Stimulated activated CD8-positive, alpha-beta memory T cell treated with anti-CD3 and anti-CD28 coated beads, Interleukin-15, amount 100 ng/mL, for 24 hours (primary cell): Measurements from ENCODE around the gene PDGFC.
"Not testable (repeated sequence)": the region's sequence is repeated elsewhere in the genome, so short reads cannot be mapped to it uniquely, and the experiment has no call there.

Source experiments
- DNase-seq: peaks from one replicate; pipeline ENCODE4 v3.0.0-alpha.2; 2020; ENCODE audit warnings: low read depth

PDGFC gene

DNA sequence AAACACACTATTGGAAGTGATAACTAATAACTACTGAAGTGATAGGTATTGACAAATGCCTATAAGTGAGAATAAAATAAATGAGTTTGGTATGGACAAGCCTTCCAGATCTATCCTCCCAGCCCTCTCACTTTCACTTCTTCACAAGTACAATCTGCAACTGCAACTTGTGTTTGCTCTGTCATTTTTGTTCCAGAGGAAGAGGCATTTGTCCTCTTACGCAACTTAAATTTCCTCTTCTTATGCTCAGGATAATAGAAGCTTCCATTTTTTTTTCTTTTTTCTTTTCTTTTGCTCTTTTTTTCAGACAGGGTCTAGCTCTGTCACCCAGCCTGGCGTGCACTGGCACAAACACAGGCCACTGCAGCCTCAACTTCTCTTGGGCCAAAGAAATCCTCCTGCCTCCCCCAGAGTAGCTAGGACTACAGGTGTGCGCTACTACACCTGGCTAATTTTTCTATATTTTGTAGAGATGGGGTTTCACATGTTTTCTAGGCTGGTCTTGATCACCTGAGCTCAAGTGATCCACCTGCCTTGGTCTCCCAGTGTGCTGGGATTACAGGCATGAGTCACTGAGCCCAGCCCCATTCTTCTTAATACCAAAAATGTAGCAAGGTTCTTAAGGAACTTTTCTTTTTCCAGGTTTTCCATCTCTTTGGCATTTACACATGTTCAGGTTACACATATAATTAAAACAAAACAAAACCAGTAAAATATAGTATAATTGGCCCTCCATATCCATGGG lies 73.1 kb downstream of the PDGFC start:
- no peak for DNase-seq

- no peak for DNase-seq
Observed at GRCh38 chr4:156896527-156896926, 75.1 kb downstream of the PDGFC start.

DNA sequence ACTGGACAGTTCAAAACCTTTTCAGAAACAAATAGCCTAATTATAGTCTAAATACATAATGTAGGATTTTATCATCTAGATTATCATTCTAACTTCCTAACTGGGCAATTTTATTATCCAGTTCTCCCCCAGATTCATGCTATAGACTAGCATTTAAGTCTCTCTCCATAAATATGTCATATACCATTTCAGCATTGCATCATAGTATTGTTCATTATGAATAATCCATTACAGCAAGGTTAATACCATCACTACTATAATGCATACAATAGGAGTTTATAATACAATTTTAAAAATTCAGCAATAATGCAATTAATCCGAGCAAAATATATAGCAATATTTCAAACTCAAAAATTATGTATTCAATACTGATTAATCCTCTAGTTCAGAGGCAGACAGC lies 77.4 kb downstream of the PDGFC start:
- DNase-seq, result no peak

GRCh38 chr4:156892805-156893204 lies 78.8 kb downstream of the PDGFC start:
- no peak for DNase-seq

DNA sequence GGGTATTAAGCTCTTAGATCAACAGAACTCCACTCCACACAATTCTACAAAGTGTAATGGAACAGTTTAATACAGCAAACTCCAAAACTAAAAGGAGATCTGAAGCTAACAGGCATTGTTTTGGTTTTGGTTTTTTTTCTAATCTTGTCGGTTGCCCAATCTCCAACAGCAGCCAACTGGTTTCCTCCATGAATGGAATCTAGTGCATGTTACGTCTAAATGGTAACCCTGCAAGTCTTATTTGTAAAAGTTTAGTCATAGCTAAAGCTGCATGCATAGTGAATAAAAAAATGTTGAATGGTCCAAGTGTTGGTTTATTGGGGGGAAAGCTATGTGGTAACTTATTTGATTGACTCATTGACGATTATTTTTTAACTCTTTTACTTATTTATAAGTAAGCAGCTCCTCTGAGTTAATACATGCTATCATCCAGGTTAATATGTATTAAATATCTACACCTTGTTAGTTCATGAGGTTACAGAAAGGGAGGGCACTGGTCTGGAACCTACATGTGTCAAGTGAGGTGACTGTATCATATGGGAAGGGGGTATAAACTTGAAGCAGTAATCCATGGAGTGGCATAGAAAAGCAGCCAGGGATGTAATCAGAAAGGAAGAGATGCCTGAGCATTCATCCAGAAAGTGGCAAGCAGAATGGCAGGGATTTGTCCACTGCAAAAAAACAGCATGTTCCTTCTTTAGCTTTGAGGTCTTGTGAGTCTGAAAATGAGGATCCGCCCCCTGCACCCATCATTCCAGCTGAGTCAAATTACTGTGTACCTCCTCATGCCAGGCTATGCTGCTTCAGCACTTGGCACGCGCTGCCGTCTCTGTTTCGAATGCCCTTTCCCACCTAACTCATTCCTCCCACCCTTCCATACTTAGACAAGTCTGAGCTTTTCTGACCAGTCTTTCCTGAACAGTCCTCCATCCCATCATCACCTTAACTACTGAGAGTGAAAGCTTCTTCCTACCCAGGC lies 81.7 kb downstream of the PDGFC start:
- no peak for DNase-seq

DNA sequence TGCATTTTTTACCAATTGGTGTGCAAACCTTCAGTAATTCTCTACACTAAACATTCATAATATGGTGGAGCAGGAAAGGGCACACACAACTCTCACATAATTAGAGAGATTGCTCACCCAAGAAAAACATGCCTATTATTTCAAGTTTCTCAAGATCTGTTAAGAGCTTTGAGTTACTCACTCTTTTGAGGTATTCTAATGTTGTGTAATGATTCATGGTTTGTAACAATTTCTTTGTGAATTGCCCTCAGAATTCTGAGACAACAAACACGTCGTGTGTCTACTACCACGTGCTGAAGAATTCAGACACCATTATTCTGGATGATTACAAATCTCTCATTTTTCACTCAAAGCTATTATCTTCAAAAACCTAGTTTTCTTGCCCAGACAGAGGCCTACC lies 82.8 kb downstream of the PDGFC start:
- no peak for DNase-seq

- no peak for DNase-seq
Observed at GRCh38 chr4:156886481-156886880, 85.1 kb downstream of the PDGFC start.

GRCh38 chr4:156885374-156885773 lies 86.2 kb downstream of the PDGFC start:
- DNase-seq, result no peak

- no peak for DNase-seq
Observed at GRCh38 chr4:156884183-156884582, 87.4 kb downstream of the PDGFC start.

- no peak for DNase-seq
Observed at GRCh38 chr4:156875704-156876103, 95.9 kb downstream of the PDGFC start.

DNA sequence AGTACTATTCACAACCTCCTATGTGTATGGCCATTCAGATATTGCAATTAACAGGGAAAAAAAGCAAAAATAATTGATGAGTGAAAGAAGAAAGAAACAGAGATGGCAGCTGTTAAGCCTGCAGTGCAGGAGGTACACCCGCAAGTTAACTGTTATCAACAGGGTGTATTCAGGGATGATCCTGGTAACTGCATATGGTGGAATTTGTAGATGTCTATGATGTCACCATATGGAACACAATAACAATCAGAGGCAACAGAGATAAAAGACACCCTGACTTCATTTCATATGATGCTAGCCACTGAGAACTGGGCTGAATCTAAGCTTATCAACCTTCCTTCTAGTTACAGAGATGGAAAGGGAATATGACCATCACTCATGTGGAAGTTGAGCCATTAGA lies 96.5 kb downstream of the PDGFC start:
- no peak for DNase-seq

GRCh38 chr4:156873799-156874198 lies 97.8 kb downstream of the PDGFC start:
- DNase-seq, result no peak

- no peak for DNase-seq
Observed at GRCh38 chr4:156870861-156871260, 100.7 kb downstream of the PDGFC start.

GRCh38 chr4:156870131-156870530 lies 101.5 kb downstream of the PDGFC start:
- DNase-seq, result no peak

GRCh38 chr4:156866088-156866487 lies 105.5 kb downstream of the PDGFC start:
- not testable (repeated sequence) for DNase-seq

GRCh38 chr4:156865451-156865850 lies 106.1 kb downstream of the PDGFC start:
- no peak for DNase-seq

DNA sequence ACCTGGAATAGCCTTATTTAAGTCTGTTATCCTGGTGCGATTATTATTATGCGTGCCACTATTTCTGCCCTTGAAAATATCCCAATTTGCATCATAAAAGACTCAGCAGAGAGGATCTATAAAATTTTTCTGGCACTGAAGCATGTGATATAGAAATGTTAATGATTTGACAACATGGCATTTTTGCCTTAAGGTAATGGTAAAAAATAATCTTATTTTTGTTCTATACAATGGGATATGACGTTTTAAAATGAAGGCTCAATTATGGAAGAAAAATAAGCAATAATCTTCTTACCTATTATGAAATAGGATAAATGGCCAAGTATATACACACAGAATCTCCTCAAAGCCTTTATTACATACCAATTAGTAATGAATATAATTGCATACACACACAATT lies 113.5 kb downstream of the PDGFC start:
- no peak for DNase-seq

GRCh38 chr4:156838761-156839160 lies 132.8 kb downstream of the PDGFC start:
- DNase-seq, result no peak

- DNase-seq, result no peak
Observed at GRCh38 chr4:156837625-156838345, 133.8 kb downstream of the PDGFC start.

- DNase-seq, result no peak
Observed at GRCh38 chr4:156832886-156833285, 138.7 kb downstream of the PDGFC start.

- DNase-seq, result no peak
Observed at GRCh38 chr4:156830351-156830750, 141.2 kb downstream of the PDGFC start.

DNA sequence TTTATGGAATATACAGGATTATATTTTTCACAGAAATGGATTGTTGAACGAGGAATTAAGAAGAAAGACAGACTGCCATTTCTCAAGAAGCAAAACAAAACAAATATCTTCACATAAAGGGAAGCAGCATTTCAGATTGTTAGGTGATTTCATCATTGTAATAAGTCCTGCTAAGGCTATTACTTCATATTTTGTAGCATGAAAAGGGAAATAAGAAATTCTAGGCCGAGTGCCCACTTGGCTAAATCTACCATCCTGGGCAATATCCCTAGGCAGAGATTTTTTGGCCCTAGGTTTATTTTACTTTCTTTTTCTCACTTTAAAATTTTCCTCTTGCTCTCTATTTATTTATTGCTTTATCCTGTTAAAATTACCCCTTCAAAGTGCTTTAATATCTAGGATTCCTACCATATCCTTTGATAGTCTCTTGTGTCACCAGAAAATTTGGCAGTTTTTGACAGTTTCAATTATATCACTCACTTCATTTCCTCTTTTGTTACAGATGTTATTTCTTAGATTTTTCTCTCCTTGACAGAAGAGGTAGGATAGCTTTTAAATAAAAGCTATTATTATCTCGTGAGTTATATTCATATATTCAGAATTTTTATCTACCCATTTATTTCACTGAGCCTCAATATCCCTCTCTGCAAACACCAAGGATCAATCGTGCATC lies 142.3 kb downstream of the PDGFC start:
- DNase-seq, result no peak
